PC-3 (cell line): Measurements from ENCODE around the gene CCDC86. TPM values are rescaled to one million over a fixed set of nuclear protein-coding genes. Genes with fewer than 3 reads are reported as not detected.

Experiments
- ATAC-seq: fragments of 200-7000 bp; cut with Tn5 transposase; 2 replicates; pipeline ENCODE4 v1.9.1; 2020; ENCODE audit warnings: mild to moderate bottlenecking, moderate library complexity
- BruUV-seq: library from RNA; stranded (reverse); fragments of 400-500 nt; replicated peaks from 2 replicates; lab custom pipeline; 2021; lab: Mats Ljungman, UMichigan
- CTCF ChIA-PET: fragments of 300-600 bp; sonication (Branson Sonifier 250); formaldehyde crosslinking; loops from one replicate; lab custom pipeline; 2022; ENCODE audit warnings: antibody characterized with exemption; lab: Charles Lee
- POLR2A ChIA-PET: fragments of 300-600 bp; sonication (Branson Sonifier 250); formaldehyde crosslinking; loops from one replicate; lab custom pipeline; 2022; ENCODE audit warnings: antibody characterized with exemption; ENCODE audit not compliant: unreplicated experiment; lab: Charles Lee
- DNase-seq: peaks from one replicate; pipeline ENCODE4 v3.0.0-alpha.2; 2015
- H2AFZ ChIP-seq: fragments of 300-600 bp; sonication (generic); 2 replicates; pipeline ENCODE4 v1.6.0; 2016; ENCODE audit warnings: antibody characterized with exemption, low read length
- H3F3A ChIP-seq: fragments of 300-600 bp; sonication (generic); one replicate; pipeline ENCODE4 v1.6.0; 2017; ENCODE audit warnings: antibody characterized with exemption, low read length, control low read depth, mild to moderate bottlenecking; ENCODE audit not compliant: unreplicated experiment
- H3K27ac ChIP-seq: fragments of 300-600 bp; sonication (generic); 2 replicates; pipeline ENCODE4 v1.5.1; 2016; ENCODE audit warnings: mild to moderate bottlenecking, low read length
- H3K27me3 ChIP-seq: fragments of 300-600 bp; sonication (generic); 2 replicates; pipeline ENCODE4 v1.6.1; 2016; ENCODE audit warnings: low read length, mixed read lengths
- H3K36me3 ChIP-seq: fragments of 300-600 bp; sonication (generic); 2 replicates; pipeline ENCODE4 v1.6.1; 2016; ENCODE audit warnings: low read depth, mixed run types, low read length, mixed read lengths
- H3K4me1 ChIP-seq: fragments of 300-600 bp; sonication (generic); 2 replicates; pipeline ENCODE4 v1.5.1; 2016; ENCODE audit warnings: low read length; ENCODE audit not compliant: insufficient read depth
- H3K4me2 ChIP-seq: fragments of 300-600 bp; sonication (generic); 2 replicates; pipeline ENCODE4 v1.6.0; 2016; ENCODE audit warnings: low read length
- H3K4me3 ChIP-seq: fragments of 300-600 bp; sonication (generic); 2 replicates; pipeline ENCODE4 v1.5.1; 2016; ENCODE audit warnings: mild to moderate bottlenecking, low read length, mixed read lengths
- H3K79me2 ChIP-seq: fragments of 300-600 bp; sonication (generic); 2 replicates; pipeline ENCODE4 v1.6.1; 2017; ENCODE audit warnings: low read length, mixed read lengths
- H3K9ac ChIP-seq: fragments of 300-600 bp; sonication (generic); 2 replicates; pipeline ENCODE4 v1.6.0; 2016; ENCODE audit warnings: mild to moderate bottlenecking, low read length
- H3K9me2 ChIP-seq: fragments of 300-600 bp; sonication (generic); replicated peaks from 2 replicates; pipeline ENCODE4 v1.6.1; 2016; ENCODE audit warnings: mixed run types, low read length, mixed read lengths
- H3K9me3 ChIP-seq: fragments of 300-600 bp; sonication (generic); 2 replicates; pipeline ENCODE4 v1.6.1; 2016; ENCODE audit warnings: low read length, mixed read lengths
- H4K20me1 ChIP-seq: fragments of 300-600 bp; sonication (generic); 2 replicates; pipeline ENCODE4 v1.6.1; 2016; ENCODE audit warnings: low read length, mixed read lengths
- EZH2 ChIP-seq: fragments of 300-600 bp; sonication (generic); IDR thresholded peaks from one replicate; pipeline ENCODE4 v1.6.1; 2017; ENCODE audit warnings: antibody characterized with exemption, mild to moderate bottlenecking, low read length; ENCODE audit not compliant: unreplicated experiment
- EZH2phosphoT487 ChIP-seq: fragments of 300-600 bp; sonication (generic); IDR thresholded peaks from 2 replicates; pipeline ENCODE4 v1.6.1; 2018; ENCODE audit warnings: mild to moderate bottlenecking, antibody characterized with exemption, low read length, borderline replicate concordance
- intact Hi-C: fragments of 100-400 bp; cut with micrococcal nuclease; formaldehyde crosslinking; loops from 2 replicates; pipeline ENCODE4 v1.9.0; 2023
- total RNA-seq: library from RNA; depleted of rRNA; stranded (reverse); fragments of >200 nt; gene quantifications from 2 replicates; pipeline ENCODE4 v1.2.3, GENCODE V29; 2014
- TF ChIP-seq, protein P1 (sequence below): fragments of 300-600 bp; sonication (generic); conservative IDR thresholded peaks from 2 replicates; pipeline ENCODE4 v1.5.1; 2017; ENCODE audit warnings: antibody characterized with exemption, low read depth, mild to moderate bottlenecking, low read length

Gene CCDC86
- total RNA-seq, 1 experiment from 2014 or later: 67.9 TPM

GRCh38 chr11:60809249-60809648, 32.7 kb upstream of the CCDC86 start:
- no peaks in the 10 kb centered on the region for H3K9me2 ChIP-seq
- peaks cover 6% of the 10 kb centered on the region; the same call in 1 of the 2 replicates for H3K27me3 ChIP-seq
- no peaks in the 10 kb centered on the region for H3K9me3 ChIP-seq
- CTCF ChIA-PET: no interaction called here
- H3K27ac ChIP-seq: no peak overlapping the region
- H3K36me3 ChIP-seq: no peaks in the 10 kb centered on the region
- POLR2A ChIA-PET: no interaction called here
- H4K20me1 ChIP-seq: no peaks in the 10 kb centered on the region
- H3F3A ChIP-seq: no peaks in the 10 kb centered on the region
- no TSS peak for BruUV-seq
- TF ChIP-seq EZH2: no peak
- TF ChIP-seq, protein P1, sequence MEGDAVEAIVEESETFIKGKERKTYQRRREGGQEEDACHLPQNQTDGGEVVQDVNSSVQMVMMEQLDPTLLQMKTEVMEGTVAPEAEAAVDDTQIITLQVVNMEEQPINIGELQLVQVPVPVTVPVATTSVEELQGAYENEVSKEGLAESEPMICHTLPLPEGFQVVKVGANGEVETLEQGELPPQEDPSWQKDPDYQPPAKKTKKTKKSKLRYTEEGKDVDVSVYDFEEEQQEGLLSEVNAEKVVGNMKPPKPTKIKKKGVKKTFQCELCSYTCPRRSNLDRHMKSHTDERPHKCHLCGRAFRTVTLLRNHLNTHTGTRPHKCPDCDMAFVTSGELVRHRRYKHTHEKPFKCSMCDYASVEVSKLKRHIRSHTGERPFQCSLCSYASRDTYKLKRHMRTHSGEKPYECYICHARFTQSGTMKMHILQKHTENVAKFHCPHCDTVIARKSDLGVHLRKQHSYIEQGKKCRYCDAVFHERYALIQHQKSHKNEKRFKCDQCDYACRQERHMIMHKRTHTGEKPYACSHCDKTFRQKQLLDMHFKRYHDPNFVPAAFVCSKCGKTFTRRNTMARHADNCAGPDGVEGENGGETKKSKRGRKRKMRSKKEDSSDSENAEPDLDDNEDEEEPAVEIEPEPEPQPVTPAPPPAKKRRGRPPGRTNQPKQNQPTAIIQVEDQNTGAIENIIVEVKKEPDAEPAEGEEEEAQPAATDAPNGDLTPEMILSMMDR: no peak
- no peak for TF ChIP-seq EZH2phosphoT487
- no peaks in the 10 kb centered on the region for H3K79me2 ChIP-seq
- intact Hi-C loops: no loop called here
- DNase-seq (no peak), ATAC-seq (no peak)
- no peak overlapping the region for H3K4me3 ChIP-seq
- H3K9ac ChIP-seq: no peak overlapping the region
- H2AFZ ChIP-seq: no peak overlapping the region
- no peak overlapping the region for H3K4me2 ChIP-seq
- H3K4me1 ChIP-seq: no peaks in the 10 kb centered on the region

GRCh38 chr11:60809691-60810090, 32.2 kb upstream of the CCDC86 start:
- ChIA-PET POLR2A (no interaction called here), CTCF (no interaction called here)
- intact Hi-C loops: no loop called here
- H4K20me1 ChIP-seq: no peaks in the 10 kb centered on the region
- no peaks in the 10 kb centered on the region for H3F3A ChIP-seq
- no peaks in the 10 kb centered on the region for H3K9me2 ChIP-seq
- no peak for TF ChIP-seq EZH2phosphoT487
- TF ChIP-seq, protein P1: no peak
- no peak for TF ChIP-seq EZH2
- DNase-seq: no peak
- H3K4me1 ChIP-seq: no peaks in the 10 kb centered on the region
- BruUV-seq: no TSS peak
- H3K4me3 ChIP-seq: no peak overlapping the region
- peaks cover 6% of the 10 kb centered on the region; the same call in 1 of the 2 replicates for H3K27me3 ChIP-seq
- no peak overlapping the region for H3K9ac ChIP-seq
- no peak overlapping the region for H2AFZ ChIP-seq
- no peaks in the 10 kb centered on the region for H3K79me2 ChIP-seq
- no peak overlapping the region for H3K27ac ChIP-seq
- no peak for ATAC-seq
- no peaks in the 10 kb centered on the region for H3K36me3 ChIP-seq
- H3K4me2 ChIP-seq: no peak overlapping the region
- H3K9me3 ChIP-seq: no peaks in the 10 kb centered on the region

DNA sequence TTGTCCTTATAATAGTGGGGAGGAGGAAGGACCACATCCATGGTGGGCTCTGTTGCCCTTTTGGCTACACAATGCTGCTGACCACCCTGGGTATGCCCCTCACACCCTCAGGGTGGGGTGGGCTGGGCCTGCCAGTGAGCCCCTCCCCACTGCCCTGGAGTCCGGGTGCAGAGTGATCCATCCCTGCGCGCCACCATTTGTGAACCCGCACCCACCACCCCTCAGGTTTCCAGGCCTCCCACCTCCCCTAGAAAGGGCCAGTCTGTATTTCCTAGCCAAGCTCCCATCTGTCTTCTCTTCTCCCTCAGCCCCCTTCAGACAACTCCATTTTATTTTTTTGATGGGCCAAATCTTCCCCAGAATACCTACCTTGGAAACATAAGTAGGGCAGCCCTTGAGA, 31.8 kb upstream of the CCDC86 start:
- H3K27me3 ChIP-seq: peaks cover 6% of the 10 kb centered on the region; the same call in 1 of the 2 replicates
- no peaks in the 10 kb centered on the region for H3K79me2 ChIP-seq
- intact Hi-C loops: no loop called here
- H3K9me3 ChIP-seq: no peaks in the 10 kb centered on the region
- H3K4me3 ChIP-seq: no peak overlapping the region
- DNase-seq: no peak
- no peak overlapping the region for H2AFZ ChIP-seq
- no TSS peak for BruUV-seq
- ATAC-seq: no peak
- no peaks in the 10 kb centered on the region for H3K4me1 ChIP-seq
- no peak overlapping the region for H3K27ac ChIP-seq
- POLR2A ChIA-PET: no interaction called here
- no peaks in the 10 kb centered on the region for H4K20me1 ChIP-seq
- CTCF ChIA-PET: no interaction called here
- no peak overlapping the region for H3K4me2 ChIP-seq
- no peaks in the 10 kb centered on the region for H3K9me2 ChIP-seq
- H3F3A ChIP-seq: no peaks in the 10 kb centered on the region
- H3K36me3 ChIP-seq: no peaks in the 10 kb centered on the region
- no peak overlapping the region for H3K9ac ChIP-seq
- TF ChIP-seq, protein P1: no peak
- TF ChIP-seq EZH2 (no peak), EZH2phosphoT487 (no peak)
